Measurements from ENCODE around the gene SEC22A. TPM values are rescaled to one million over a fixed set of nuclear protein-coding genes. Genes with fewer than 3 reads are reported as not detected.

The SEC22A gene
- total RNA-seq, 1 donor: 27.9 TPM

DNA sequence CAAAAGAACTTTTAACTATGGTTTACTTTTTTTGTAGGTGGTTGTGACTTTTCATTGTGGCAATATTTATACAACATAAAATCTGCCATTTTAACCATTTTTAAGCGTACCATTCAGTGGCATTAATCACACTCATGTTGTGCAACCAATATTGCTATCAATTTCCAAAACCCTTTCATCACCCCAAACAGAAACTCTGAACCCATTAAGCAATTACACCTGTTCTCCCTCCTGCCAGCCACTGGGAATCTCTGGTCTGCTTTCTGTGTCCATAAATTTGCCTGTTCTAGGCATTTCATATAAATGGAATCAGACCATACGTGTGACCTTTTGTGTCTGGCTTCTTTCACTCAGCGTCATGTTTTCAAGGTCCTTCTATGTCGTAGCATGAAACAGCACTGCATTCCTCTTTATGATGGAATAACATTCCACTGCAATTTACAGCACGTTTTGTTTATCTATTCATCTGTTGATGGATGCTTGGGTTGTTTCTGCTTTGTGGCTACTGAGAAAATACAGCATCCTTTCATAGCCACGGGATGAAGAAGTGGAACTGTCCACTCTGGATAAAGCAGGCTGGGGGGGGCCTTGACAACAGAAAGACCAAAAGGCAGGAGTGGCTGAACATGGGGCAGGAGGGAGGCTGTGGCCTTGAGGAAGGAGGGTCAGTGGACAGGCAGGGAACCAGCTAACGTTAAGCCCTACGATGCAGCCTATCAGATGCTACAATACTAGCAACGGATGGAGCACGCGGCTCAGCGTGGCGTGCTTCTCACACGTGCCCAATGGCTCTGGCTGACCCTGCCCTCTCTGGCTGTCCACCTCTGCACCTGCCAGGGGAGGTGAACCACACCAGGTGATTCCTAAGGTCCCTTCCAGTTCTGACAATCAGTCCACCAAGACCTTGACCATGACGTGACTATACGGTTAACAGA lies 110.9 kb downstream of the SEC22A start:
- Histone ChIP-seq H3K27me3 (ENCODE audit: insufficient read depth, low read length) (peaks cover 56% of the 10 kb centered on the region), H3K79me2 (ENCODE audit: insufficient read depth, low read length) (no peaks in the 10 kb centered on the region), H3K27ac (ENCODE audit: low read depth, low read length) (no peak overlapping the region), H3K4me2 (ENCODE audit: insufficient read depth, low read length) (no peak overlapping the region), H3K9me3 (ENCODE audit: low read depth, low read length) (no peaks in the 10 kb centered on the region), H3K36me3 (ENCODE audit: insufficient read depth, low read length) (no peaks in the 10 kb centered on the region), H3K4me3 (ENCODE audit: insufficient read depth, low read length) (no peak overlapping the region), H4K20me1 (ENCODE audit: insufficient read depth, low read length) (no peaks in the 10 kb centered on the region), H3K4me1 (ENCODE audit: insufficient read depth, low read length) (no peaks in the 10 kb centered on the region), H2AFZ (ENCODE audit: low read length) (no peak overlapping the region)
- DNase-seq (ENCODE audit: insufficient read length, low spot score, missing footprints): peak; percentile 74
- TF ChIP-seq CTCF (IDR thresholded peaks at IDR 0.05; ENCODE audit: extremely low read depth, low read depth, low read length): no peak

GRCh38 chr3:123313889-123314288 lies 112.1 kb downstream of the SEC22A start:
- DNase-seq (ENCODE audit: insufficient read length, low spot score, missing footprints): peak; percentile 45
- Histone ChIP-seq H2AFZ (ENCODE audit: low read length) (no peak overlapping the region), H3K4me1 (ENCODE audit: insufficient read depth, low read length) (no peaks in the 10 kb centered on the region), H4K20me1 (ENCODE audit: insufficient read depth, low read length) (no peaks in the 10 kb centered on the region), H3K79me2 (ENCODE audit: insufficient read depth, low read length) (no peaks in the 10 kb centered on the region), H3K4me3 (ENCODE audit: insufficient read depth, low read length) (no peak overlapping the region), H3K27me3 (ENCODE audit: insufficient read depth, low read length) (peaks cover 62% of the 10 kb centered on the region), H3K9me3 (ENCODE audit: low read depth, low read length) (no peaks in the 10 kb centered on the region), H3K36me3 (ENCODE audit: insufficient read depth, low read length) (no peaks in the 10 kb centered on the region), H3K4me2 (ENCODE audit: insufficient read depth, low read length) (no peak overlapping the region), H3K27ac (ENCODE audit: low read depth, low read length) (no peak overlapping the region)
- no peak for TF ChIP-seq CTCF (IDR thresholded peaks at IDR 0.05; ENCODE audit: extremely low read depth, low read depth, low read length)

GRCh38 chr3:123314359-123315270 lies 112.9 kb downstream of the SEC22A start:
- Histone ChIP-seq H3K27me3 (ENCODE audit: insufficient read depth, low read length) (peaks cover 63% of the 10 kb centered on the region), H3K79me2 (ENCODE audit: insufficient read depth, low read length) (no peaks in the 10 kb centered on the region), H3K36me3 (ENCODE audit: insufficient read depth, low read length) (no peaks in the 10 kb centered on the region), H3K4me1 (ENCODE audit: insufficient read depth, low read length) (no peaks in the 10 kb centered on the region), H2AFZ (ENCODE audit: low read length) (no peak overlapping the region), H3K4me2 (ENCODE audit: insufficient read depth, low read length) (no peak overlapping the region), H4K20me1 (ENCODE audit: insufficient read depth, low read length) (no peaks in the 10 kb centered on the region), H3K4me3 (ENCODE audit: insufficient read depth, low read length) (no peak overlapping the region), H3K27ac (ENCODE audit: low read depth, low read length) (no peak overlapping the region), H3K9me3 (ENCODE audit: low read depth, low read length) (no peaks in the 10 kb centered on the region)
- no peak for TF ChIP-seq CTCF (IDR thresholded peaks at IDR 0.05; ENCODE audit: extremely low read depth, low read depth, low read length)
- peak; percentile 46 for DNase-seq (ENCODE audit: insufficient read length, low spot score, missing footprints)

GRCh38 chr3:123315271-123315595 lies 113.5 kb downstream of the SEC22A start:
- H4K20me1 ChIP-seq (ENCODE audit: insufficient read depth, low read length): no peaks in the 10 kb centered on the region
- no peak overlapping the region for H3K4me2 ChIP-seq (ENCODE audit: insufficient read depth, low read length)
- H3K27me3 ChIP-seq (ENCODE audit: insufficient read depth, low read length): peaks cover 69% of the 10 kb centered on the region

More at GRCh38 chr3:123315271-123315595, 113.5 kb downstream of the SEC22A start:
- TF ChIP-seq CTCF (IDR thresholded peaks at IDR 0.05; ENCODE audit: extremely low read depth, low read depth, low read length): no peak
- H3K27ac ChIP-seq (ENCODE audit: low read depth, low read length): no peak overlapping the region
- H2AFZ ChIP-seq (ENCODE audit: low read length): no peak overlapping the region
- peak; percentile 44 for DNase-seq (ENCODE audit: insufficient read length, low spot score, missing footprints)
- H3K36me3 ChIP-seq (ENCODE audit: insufficient read depth, low read length): no peaks in the 10 kb centered on the region
- H3K4me1 ChIP-seq (ENCODE audit: insufficient read depth, low read length): no peaks in the 10 kb centered on the region
- H3K4me3 ChIP-seq (ENCODE audit: insufficient read depth, low read length): no peak overlapping the region
- no peaks in the 10 kb centered on the region for H3K79me2 ChIP-seq (ENCODE audit: insufficient read depth, low read length)
- no peaks in the 10 kb centered on the region for H3K9me3 ChIP-seq (ENCODE audit: low read depth, low read length)
